H54 (cell line): ENCODE measurements around the gene FLACC1.

Experiments used
- DNase-seq: peaks from one replicate; pipeline ENCODE4 v3.0.0; 2011; ENCODE audit warnings: low spot score, mixed read lengths; ENCODE audit not compliant: insufficient read length
- FAIRE-seq: peaks from 3 replicates; lab custom pipeline; 2011; peaks lifted over from hg19 to GRCh38; lab: Jason Lieb, UNC
- POLR2A ChIP-seq: IDR thresholded peaks from 2 replicates; pipeline ENCODE4 v1.6.1; 2011; ENCODE audit warnings: low read depth, mild to moderate bottlenecking, low read length

The FLACC1 gene

GRCh38 chr2:201366146-201366545 is 9.0 kb upstream of the FLACC1 start:
- DNase-seq (no peak), FAIRE-seq (no peak)
- no peak for TF ChIP-seq POLR2A

GRCh38 chr2:201363857-201364560 is 6.9 kb upstream of the FLACC1 start:
- peak; percentile 74 for FAIRE-seq
- DNase-seq = no peak
- no peak for TF ChIP-seq POLR2A

GRCh38 chr2:201362396-201362795 is 5.3 kb upstream of the FLACC1 start:
- no peak for DNase-seq
- no peak for TF ChIP-seq POLR2A
- FAIRE-seq = peak; percentile 27

- FAIRE-seq = no peak
Observed at GRCh38 chr2:201361078-201361733, 4.1 kb upstream of the FLACC1 start.

GRCh38 chr2:201360256-201360655 is 3.1 kb upstream of the FLACC1 start:
- no peak for TF ChIP-seq POLR2A
- no peak for FAIRE-seq
- DNase-seq = no peak

More at GRCh38 chr2:201361078-201361733, 4.1 kb upstream of the FLACC1 start:
- no peak for DNase-seq
- no peak for TF ChIP-seq POLR2A

- DNase-seq (peak; percentile 71), FAIRE-seq (peak; percentile 95)
- TF ChIP-seq POLR2A = no peak
Observed at GRCh38 chr2:201358684-201359083, 1.5 kb upstream of the FLACC1 start.

- no peak for TF ChIP-seq POLR2A
- DNase-seq (no peak), FAIRE-seq (no peak)
Observed at GRCh38 chr2:201353116-201353515, 4.0 kb downstream of the FLACC1 start.

GRCh38 chr2:201350879-201351278 is 6.3 kb downstream of the FLACC1 start:
- TF ChIP-seq POLR2A = no peak
- FAIRE-seq (no peak), DNase-seq (no peak)

- no peak for DNase-seq
- FAIRE-seq = no peak
- no peak for TF ChIP-seq POLR2A
Observed at GRCh38 chr2:201349601-201350000, 7.5 kb downstream of the FLACC1 start.

- DNase-seq (no peak), FAIRE-seq (no peak)
- TF ChIP-seq POLR2A = no peak
Observed at GRCh38 chr2:201348758-201349157, 8.4 kb downstream of the FLACC1 start.

- DNase-seq (no peak), FAIRE-seq (no peak)
- no peak for TF ChIP-seq POLR2A
Observed at GRCh38 chr2:201347138-201347537, 10.0 kb downstream of the FLACC1 start.

GRCh38 chr2:201345625-201346213 is 11.4 kb downstream of the FLACC1 start:
- DNase-seq (no peak), FAIRE-seq (no peak)
- TF ChIP-seq POLR2A = no peak

GRCh38 chr2:201344663-201345366 is 12.3 kb downstream of the FLACC1 start:
- TF ChIP-seq POLR2A = no peak
- DNase-seq (no peak), FAIRE-seq (no peak)

GRCh38 chr2:201343559-201343958 is 13.6 kb downstream of the FLACC1 start:
- TF ChIP-seq POLR2A = no peak
- DNase-seq = no peak
- no peak for FAIRE-seq
